OCI-M2 (cell line): ENCODE measurements around the gene ZNF407.

Source experiments
- DNase-seq: peaks from one replicate; lab custom pipeline; 2025; ENCODE audit not compliant: unreplicated experiment; lab: John Stamatoyannopoulos, UW

Gene ZNF407

DNA sequence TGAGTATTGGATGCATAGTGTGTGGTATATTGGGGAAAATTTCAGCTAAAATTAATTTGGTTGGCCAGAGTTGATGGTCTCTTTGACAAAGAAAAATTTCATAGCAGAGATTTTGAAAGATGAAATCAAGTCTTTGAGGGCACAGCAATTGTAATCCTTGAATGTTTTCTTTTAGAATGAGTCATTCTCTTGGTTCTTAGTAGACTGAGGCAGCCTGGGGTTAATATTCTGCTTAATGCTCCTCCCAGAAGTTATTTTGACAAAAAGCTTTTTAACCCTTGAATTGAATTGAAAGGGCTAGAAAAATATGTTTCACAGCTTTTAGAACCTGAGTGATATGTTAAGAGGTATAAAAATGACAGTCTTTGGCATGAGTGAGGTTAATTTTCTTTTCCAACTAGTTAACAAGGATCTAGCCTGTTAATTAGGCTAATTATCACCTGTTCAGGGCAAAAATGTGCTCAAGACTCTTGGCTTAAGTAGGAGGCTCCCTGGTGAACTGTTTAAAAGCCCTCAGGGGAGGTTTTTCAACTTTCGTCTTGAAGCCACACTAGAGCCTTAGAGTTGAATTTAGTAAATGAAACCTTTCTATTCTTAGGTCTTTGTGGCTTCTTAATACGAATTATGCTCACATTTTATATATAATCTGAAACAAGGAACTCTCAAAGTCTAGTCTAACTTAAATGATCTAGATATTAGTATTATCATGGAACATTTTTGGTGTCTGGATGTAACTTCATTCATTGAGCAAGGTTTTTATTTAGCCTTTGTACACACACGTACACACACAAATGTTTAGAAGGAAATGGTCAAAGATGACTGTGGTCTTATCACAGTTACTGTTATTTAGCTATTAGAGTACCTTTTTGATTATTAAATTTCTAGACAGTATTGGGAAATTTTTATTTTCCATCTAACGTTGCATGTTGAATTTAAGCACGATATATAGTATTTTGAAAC is 272.5 kb downstream of the ZNF407 start:
- no peak for DNase-seq

DNA sequence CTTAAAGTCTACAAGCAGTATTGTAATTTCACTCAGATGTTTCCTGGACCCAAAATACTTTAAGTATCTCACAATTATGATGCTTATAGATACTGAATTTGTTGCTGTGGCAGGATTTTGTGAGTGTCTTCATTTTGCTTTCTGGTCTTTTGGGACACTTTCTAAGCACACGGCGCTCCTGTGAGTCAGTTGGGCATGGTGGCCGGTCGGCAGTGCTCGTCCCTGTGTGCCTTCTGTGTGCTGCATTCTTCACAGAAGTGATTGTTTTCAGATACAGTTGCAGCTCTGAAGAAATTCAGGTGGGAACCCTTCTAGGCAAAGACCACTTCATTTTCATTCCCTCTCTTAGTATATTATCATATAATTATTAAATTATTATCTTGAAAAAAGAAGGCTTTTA is 273.3 kb downstream of the ZNF407 start:
- no peak for DNase-seq

DNA sequence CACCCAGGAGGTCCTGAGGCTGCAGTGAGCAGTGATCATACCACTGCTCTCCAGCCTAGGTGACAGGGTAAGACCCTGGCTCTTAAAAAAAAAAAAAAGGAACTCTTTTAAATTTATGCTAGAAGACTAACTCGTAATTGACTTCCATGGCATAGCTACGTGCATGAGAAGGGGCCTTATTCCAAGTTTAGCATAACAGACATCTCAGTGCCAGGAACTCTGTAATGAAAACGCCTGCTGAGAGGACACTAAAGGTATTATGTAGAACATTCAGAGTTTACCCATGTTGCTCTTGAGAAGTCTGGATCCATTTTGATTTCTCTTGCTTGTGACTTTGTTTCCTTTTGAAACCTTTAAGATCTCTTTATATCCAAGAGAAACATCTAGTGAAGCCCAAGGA is 276.0 kb downstream of the ZNF407 start:
- DNase-seq = no peak

DNA sequence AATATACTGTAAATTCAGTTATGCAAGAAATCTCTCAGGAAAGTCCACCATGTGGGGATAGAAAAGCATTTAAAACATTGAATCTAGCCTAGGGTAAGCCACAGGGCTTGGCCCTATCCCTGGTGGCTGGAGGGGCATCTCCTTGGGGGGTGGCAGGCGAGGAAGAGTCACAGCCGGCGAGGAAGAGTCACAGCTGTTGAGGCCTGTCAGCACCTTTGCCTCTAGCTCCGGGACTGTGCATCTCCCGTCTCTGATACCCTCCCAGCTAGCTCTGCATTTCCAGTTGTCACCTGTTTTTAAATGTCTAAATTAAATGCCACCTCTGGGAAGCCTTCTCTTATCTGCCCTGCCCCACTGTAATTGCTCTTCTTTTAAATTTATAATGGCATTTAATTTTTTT is 276.7 kb downstream of the ZNF407 start:
- no peak for DNase-seq

DNA sequence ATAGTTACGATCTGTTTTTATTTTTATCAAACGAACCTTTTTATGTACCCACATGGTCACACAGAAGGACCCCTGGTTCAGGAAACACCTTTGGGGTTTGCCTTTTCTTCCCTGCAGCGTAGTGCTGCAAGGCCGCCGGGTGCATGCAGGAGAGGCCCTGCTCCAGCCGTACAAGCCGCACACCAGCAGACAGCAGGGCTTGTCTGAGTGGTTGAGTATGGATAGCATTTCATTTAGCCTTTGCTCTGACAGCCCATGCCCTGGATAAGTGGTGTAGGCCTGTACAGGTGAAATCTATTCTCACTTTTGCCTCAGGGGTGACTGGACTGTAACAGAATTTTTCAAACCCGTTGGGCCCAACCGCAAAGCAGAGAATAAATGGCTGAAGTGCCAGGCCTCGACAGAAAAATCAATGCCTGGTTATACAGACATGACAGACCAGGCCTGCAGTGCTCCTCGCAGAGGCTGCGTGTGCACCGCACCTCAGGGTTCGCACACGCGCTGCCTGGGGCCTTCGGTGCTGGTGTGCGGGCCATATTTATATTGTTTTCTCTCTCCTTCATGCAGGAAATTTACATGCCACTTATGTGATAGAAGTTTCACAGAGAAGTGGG is 279.1 kb downstream of the ZNF407 start:
- no peak for DNase-seq

DNA sequence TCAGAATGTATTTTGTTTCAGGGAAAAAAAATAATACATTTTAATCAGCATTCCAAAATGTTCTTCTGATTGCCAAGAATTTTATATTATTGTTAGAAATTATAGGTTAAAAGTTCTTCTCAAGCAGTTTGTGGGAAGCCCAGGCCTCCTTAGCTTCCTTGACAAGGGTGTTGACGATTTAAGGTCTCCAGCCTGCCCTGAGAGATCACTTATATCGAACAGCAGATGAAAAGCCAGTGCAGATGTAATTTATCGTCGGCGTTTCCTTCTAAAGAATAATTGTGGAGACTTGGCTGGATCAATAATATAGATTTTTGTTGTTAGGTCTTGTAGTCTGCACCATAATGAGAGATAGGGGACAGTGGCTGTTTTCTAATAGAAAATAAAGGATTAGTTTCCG is 280.6 kb downstream of the ZNF407 start:
- DNase-seq = no peak

DNA sequence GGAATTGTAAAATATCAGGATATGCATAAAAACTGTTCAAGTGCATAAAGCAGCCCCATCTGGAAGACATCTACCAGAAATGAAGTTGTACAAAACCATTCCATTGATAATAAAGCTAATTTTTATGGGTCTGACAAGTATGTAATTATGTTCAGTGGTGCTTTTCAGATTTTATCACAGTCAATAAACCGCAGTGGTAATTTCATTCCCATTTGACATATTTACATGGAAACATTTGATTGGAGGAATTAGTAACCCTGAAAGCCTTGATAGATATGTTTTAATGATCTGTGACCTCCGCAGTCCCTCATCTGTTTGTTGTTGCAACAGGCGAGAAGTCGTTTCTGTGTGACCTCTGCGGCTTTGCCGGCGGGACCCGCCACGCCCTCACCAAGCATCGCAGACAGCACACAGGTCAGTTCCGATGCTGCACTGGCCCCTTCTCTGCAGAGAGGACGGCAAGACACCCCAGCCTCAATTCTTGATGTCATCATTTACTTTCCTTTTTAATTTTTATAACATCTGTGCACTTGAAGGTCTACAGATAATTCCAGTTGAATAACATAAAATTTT is 283.1 kb downstream of the ZNF407 start:
- DNase-seq = no peak

DNA sequence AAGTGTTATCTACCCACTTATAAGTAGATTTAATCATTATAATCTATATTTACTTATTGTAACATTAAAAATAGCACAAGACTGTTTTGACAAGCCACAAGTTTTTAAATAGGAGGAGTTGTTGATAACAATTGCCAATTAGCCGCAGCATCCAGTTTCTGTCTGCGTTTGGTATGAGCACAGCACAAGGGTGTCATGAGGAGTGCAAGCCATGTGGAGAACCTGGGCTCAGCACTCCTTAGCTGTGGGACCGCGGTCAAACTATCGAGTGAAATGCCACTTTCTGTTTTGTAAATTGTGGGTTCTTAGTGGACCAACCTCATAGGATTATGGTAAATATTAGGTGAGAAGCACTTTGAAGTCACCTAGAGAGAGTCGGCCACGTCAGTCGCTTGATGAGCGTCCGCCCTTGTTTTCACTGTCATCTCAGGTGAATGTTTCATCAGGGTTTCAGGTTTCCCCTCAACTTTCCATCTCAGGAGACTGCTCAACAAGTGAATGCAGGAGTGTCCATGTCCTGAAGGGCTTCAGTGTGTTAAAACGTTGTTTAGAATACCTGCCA is 294.5 kb downstream of the ZNF407 start:
- no peak for DNase-seq

DNA sequence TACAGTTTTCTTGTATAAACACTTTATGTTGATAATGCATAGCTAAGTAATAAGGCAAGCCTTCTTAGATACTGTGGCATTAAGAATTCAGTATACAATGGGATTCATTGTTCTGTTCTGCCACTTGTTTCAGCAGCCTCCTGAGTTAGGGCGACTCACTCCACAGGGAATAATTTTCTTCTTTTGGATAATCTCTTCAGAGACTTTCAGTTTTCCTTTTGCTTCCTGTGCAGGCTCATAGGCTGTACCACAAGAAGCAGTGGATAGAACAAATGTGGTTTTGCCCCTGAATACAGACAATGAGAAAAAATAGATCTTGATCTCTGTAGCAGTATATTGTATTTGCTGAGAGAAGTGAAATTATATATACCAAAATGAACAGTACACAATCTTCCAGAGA is 298.0 kb downstream of the ZNF407 start:
- no peak for DNase-seq

DNA sequence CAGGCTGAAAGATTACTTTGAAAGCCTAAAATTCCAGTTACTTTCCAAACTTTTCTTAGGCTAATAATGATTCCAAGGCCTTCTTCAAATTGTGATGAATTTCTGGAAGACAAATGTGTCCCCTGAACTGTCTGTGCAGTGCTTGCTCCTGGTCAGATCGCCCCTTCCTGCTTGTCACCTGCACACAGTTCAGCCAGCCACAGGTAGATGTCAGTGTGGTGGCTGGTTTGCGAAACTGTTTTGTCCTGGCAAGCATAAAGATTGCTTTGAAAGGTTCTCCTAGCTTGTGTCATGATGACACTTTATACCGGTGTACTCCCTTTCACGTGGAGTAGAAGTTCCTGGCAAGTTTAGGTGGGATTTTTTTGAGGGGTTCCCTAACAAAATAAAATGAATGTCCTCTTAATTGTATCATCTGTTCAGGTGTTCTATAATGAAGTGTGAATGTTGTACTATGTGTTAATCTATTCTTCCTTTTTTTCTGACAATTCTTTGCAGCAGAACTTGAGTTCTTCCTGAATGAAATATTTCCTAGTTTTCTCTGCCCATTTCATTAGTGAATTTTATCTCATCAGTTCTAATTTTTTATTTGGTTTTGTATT is 298.8 kb downstream of the ZNF407 start:
- no peak for DNase-seq

DNA sequence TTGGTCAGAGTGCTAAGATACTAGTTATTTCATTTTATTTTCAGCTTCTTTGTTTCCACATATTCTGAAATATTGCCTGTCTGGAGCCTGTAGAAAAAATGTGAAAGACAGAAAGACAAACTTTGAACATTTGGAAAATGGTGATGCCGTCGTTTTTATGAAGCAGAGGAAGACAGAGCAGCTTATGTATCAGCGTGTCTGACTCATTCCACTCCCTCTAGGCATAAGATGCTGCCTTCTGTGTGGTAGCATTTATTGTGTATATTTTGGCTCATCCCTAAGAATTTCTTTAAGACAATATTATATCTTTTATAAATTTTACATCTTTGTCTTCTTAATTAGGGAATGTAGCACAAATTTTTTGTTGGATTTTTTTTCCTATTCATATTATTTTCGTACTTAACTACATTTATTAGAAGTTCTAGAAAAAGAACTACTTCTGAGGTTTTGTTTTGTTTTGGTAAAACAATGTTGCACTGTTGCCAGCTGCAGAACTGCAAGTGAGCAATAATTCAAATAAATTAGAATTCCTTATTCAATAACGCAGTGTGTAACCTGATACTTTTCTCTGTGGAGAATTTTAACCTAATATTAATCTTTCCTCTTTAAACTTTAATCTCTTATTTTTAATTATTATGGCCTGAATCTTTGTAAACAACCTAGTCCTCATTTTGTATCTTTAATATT is 300.4 kb downstream of the ZNF407 start:
- DNase-seq = no peak

DNA sequence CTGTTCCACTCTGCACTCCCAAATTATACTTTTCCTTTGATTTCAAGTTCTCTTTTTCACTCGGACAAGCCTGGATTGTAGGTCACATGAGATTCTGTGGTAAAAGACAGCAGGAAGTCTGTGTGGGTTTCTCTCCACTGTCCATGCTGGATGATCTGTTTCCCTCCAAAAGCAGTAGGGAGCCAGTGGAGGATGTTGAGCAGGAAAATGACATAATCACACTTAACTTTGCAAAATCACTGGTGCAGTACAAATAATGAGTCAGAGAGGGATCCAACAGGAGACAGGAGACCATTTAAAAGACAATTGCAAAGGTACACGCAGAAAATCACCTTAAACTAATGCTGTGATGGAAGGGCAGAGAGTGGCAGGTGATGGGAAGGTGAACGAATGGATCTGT is 301.3 kb downstream of the ZNF407 start:
- DNase-seq = no peak

DNA sequence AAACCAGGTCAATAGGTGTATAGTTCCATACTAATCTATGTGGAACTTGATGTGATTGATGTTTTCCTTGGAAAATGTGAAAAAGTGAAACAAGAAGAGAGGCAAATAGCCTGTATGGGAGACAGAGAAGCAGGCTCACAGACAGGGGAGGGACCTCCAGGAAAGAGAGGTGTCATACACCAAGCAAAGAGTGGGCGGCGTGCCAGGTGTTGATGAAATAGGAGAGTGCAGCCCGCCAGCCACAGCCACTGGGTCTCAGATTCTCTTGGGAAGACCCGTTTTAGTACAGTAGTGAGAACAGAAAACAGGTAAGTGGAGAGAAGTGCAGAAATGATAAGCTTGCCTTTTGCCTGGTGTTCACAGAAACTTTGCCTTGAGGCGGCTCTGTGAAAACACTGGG is 301.9 kb downstream of the ZNF407 start:
- no peak for DNase-seq

DNA sequence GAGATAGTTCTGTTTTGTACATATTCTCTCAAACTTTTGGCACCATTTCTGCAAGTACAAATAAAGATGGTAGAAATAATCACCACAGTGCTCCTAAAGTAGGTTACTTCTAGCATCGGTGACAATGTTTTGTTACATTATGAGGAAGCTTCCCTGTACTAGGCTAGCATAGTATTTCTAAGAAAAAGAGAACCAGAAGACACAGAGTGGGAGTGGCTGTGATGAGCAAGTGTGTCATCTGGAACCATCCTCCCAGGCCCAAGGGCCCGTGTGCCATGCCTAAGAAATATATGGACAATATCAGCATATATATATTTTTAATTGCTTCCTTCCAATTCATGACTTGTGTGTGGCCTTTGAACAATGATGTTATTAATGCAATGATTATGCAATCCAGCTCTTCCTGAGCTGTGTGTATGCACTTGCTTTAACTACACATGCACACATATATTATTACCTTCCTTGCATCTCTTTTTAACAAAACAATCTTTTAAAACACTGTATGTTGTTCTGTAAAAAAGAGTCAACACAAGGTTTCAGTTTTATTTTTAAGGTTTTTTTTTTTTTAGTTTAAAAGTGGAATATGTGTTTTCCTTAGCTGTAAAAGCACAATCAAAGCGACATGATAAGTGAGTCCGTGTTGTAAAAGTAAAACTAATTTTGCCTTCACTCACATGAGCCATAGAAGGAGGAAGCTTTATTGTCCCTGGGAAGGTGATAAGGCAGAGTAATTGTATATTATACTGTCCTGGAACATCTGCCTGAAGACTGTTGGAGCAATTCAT is 303.9 kb downstream of the ZNF407 start:
- DNase-seq = no peak

DNA sequence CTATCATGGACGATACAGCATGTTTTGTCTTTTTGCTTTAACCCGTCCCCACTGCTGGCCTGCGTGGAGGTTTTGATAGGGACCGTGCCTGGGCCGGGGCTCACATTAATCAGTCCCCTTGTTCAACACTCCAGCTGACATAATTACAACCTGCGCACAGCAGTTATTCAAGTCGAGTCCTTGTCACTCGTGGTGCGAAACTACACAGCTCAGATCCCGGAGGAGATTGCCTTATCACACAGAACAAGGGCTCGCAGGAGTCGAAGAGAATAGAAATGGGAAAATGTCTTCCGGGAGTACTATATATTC is 304.4 kb downstream of the ZNF407 start:
- DNase-seq = no peak

DNA sequence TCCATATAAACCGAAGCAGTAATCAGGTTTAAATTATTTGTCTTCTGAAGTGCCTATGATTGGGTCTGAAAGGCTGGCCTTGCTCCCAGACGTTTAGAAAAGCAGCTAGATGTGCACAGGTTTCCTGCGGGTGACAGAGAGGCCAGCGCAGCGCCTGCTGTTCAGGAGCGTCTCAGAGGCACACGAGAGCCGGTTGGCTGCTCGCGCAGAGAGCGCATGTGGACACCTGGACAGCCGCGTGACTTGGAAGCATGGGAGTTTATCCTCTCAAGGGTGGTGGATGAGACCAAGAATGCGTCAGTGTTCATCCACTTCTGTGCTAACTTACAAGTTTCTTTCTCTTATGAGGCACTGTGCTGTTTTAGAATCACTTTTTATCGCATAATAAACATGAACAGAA is 307.6 kb downstream of the ZNF407 start:
- DNase-seq = no peak

DNA sequence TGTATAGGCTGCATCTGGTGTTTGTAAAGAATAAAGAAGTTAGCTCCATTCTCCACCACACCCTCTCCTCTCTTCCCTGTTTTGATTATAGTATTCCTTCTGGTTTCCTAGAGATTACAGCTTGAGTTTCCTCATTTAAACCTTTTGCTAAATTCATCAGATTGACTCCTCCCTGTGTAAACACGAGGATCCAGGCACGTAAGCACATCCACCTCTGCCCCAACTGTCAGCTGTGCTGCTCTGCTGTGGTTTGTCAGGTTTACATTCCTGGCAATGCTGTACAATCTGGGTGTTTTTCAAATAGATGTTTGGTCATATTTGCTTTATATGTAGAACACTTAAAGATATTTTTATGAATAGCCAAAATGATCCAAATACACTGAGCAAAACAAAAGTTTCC is 308.5 kb downstream of the ZNF407 start:
- DNase-seq = no peak

DNA sequence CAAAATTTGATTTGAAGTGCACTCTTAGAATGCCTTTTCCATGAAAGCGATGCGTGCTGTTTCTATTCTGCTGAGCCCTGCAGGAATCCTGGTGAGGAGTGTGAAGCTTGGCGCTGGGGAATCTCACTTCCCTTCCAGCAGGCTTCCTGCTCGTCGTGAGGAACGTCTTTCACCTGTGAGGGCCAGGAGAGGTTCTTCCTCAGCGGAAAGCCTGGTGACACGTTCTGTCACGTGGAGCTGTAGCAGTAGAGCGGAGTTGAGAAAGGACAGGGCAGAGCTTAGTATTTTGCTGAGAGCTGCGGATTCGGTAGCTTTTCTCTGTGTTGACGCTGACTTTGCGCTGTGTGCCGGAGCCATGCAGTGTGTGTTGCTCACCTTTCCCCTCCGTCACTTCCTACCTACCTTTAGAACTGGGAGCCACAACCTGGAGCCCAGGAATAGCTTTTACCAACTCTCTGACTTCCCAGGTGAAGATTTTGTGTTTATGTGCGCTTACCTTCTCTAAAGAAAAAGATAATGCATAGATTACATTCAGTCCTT is 316.5 kb downstream of the ZNF407 start:
- no peak for DNase-seq

DNA sequence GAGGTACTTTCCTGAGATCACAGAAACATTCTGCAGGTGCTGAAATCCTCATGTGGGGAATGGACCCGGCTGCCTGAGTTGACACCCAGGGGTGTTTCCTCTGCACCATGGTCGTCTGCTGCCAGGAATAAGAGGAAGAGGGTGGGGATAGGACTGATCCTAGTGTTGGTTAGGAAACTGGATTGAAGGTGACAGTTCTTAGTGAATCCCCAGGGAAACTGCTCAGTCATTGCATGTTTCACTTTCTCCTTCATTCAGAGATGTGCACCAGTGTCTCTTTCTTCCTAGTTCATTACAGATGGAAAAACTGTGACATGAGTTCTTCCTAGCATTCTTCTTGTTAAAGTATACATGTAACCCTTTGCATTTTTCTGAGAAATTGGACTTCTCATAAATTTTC is 317.0 kb downstream of the ZNF407 start:
- DNase-seq = no peak

DNA sequence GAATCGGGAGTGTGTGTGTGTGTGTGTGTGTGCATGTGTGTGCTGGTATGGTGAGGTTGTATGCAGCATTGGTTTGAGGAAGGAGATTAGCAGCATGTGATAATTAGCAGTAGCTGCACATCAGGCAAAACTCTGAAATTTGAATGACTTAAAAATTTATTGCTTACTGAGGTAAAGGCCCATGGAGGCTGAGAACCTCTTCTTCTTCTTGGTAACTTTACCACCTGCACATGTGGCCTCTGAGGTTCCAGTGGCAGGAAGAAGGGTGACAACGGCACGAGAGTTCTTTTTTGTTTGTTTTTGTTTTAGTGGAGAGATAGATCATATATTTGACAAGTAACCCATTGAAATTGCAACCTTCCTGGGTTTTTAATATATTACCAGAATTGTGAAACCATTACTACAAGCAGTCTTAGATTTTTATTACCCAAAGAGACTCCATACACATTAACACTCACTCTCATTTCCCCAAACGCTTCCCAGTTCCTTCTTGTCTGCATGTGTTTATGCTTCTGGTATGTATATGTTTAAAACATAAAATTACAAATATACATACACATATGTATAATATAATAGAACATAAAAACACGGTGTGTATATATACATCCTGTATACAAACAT is 319.2 kb downstream of the ZNF407 start:
- DNase-seq = no peak
